ENCODE results near the gene TRPM2.

The TRPM2 gene

GRCh38 chr21:44463724-44464123, 110.3 kb downstream of the TRPM2 start:
- no peak for DNase-seq (ENCODE audit: low read depth)

- no peak for DNase-seq (ENCODE audit: low read depth)
Measured at GRCh38 chr21:44464351-44464750, 110.9 kb downstream of the TRPM2 start.

- no peak for DNase-seq (ENCODE audit: low read depth)
Measured at GRCh38 chr21:44466351-44466954, 113.0 kb downstream of the TRPM2 start.

GRCh38 chr21:44466996-44467858, 113.8 kb downstream of the TRPM2 start:
- no peak for DNase-seq (ENCODE audit: low read depth)

GRCh38 chr21:44467859-44468195, 114.4 kb downstream of the TRPM2 start:
- DNase-seq (ENCODE audit: low read depth) = no peak

- DNase-seq (ENCODE audit: low read depth) = no peak
Measured at GRCh38 chr21:44471341-44471740, 117.9 kb downstream of the TRPM2 start.

GRCh38 chr21:44471996-44472395, 118.6 kb downstream of the TRPM2 start:
- DNase-seq (ENCODE audit: low read depth) = no peak

GRCh38 chr21:44473915-44474555, 120.6 kb downstream of the TRPM2 start:
- no peak for DNase-seq (ENCODE audit: low read depth)

GRCh38 chr21:44475266-44475845, 121.9 kb downstream of the TRPM2 start:
- no peak for DNase-seq (ENCODE audit: low read depth)

GRCh38 chr21:44477131-44477530, 123.7 kb downstream of the TRPM2 start:
- no peak for DNase-seq (ENCODE audit: low read depth)

GRCh38 chr21:44477712-44478111, 124.3 kb downstream of the TRPM2 start:
- no peak for DNase-seq (ENCODE audit: low read depth)

GRCh38 chr21:44478124-44478800, 124.8 kb downstream of the TRPM2 start:
- DNase-seq (ENCODE audit: low read depth) = no peak

GRCh38 chr21:44478801-44479167, 125.4 kb downstream of the TRPM2 start:
- DNase-seq (ENCODE audit: low read depth) = no peak

- peak; percentile 20 for DNase-seq (ENCODE audit: low read depth)
Measured at GRCh38 chr21:44479556-44480199, 126.3 kb downstream of the TRPM2 start.

GRCh38 chr21:44480200-44481053, 127.0 kb downstream of the TRPM2 start:
- no peak for DNase-seq (ENCODE audit: low read depth)

- DNase-seq (ENCODE audit: low read depth) = no peak
Measured at GRCh38 chr21:44482581-44483287, 129.3 kb downstream of the TRPM2 start.

- DNase-seq (ENCODE audit: low read depth) = no peak
Measured at GRCh38 chr21:44483288-44484237, 130.1 kb downstream of the TRPM2 start.

- no peak for DNase-seq (ENCODE audit: low read depth)
Measured at GRCh38 chr21:44484498-44485253, 131.3 kb downstream of the TRPM2 start.
